Stimulated activated CD4-positive, alpha-beta T cell treated with anti-CD3 and anti-CD28 coated beads, TNF-alpha, amount 100 ng/mL, for 4 hours (primary cell): ENCODE results near the gene DCANP1.

Experiments used
- DNase-seq, 3 experiments: peaks; one replicate each; pipeline ENCODE4 v3.0.0-alpha.2; 2020; ENCODE audit warnings: low read depth in 3 of 3

Gene DCANP1

GRCh38 chr5:135457424-135458071, 10.4 kb upstream of the DCANP1 start:
- peak; percentile 17 to 39 (median 23) for DNase-seq

GRCh38 chr5:135456238-135457099, 9.3 kb upstream of the DCANP1 start:
- no peak for DNase-seq

GRCh38 chr5:135455876-135456237, 8.7 kb upstream of the DCANP1 start:
- DNase-seq = no peak

- DNase-seq = no peak
Observed at GRCh38 chr5:135454946-135455345, 7.8 kb upstream of the DCANP1 start.

- no peak for DNase-seq
Observed at GRCh38 chr5:135453613-135454012, 6.5 kb upstream of the DCANP1 start.

- no peak for DNase-seq
Observed at GRCh38 chr5:135452321-135453030, 5.3 kb upstream of the DCANP1 start, which contains the start of gene TIFAB. TIFAB (minus strand) TSS chr5:135452351; CDS start chr5:135449939, 2,412 bp downstream.

GRCh38 chr5:135451581-135452320, 4.6 kb upstream of the DCANP1 start:
- no peak for DNase-seq

GRCh38 chr5:135450952-135451351, 3.8 kb upstream of the DCANP1 start:
- DNase-seq = no peak

- no peak for DNase-seq
Observed at GRCh38 chr5:135450336-135450735, 3.2 kb upstream of the DCANP1 start.

GRCh38 chr5:135449644-135450043, 2.5 kb upstream of the DCANP1 start:
- no peak for DNase-seq

- no peak for DNase-seq
Observed at GRCh38 chr5:135448791-135449507, 1.8 kb upstream of the DCANP1 start.

GRCh38 chr5:135448071-135448739, 1.1 kb upstream of the DCANP1 start:
- no peak for DNase-seq

- no peak for DNase-seq
Observed at GRCh38 chr5:135446615-135447014, 533 bp downstream of the DCANP1 start.

- DNase-seq = no peak
Observed at GRCh38 chr5:135446206-135446605, 942 bp downstream of the DCANP1 start.

GRCh38 chr5:135445306-135445985, 1.7 kb downstream of the DCANP1 start:
- no peak for DNase-seq

GRCh38 chr5:135444881-135445280, 2.3 kb downstream of the DCANP1 start:
- DNase-seq = no peak

- DNase-seq = no peak
Observed at GRCh38 chr5:135444360-135444759, 2.8 kb downstream of the DCANP1 start.

GRCh38 chr5:135443161-135443960, 3.8 kb downstream of the DCANP1 start:
- no peak for DNase-seq
